NCI-H2107 (cell line): Measurements from ENCODE around the gene SPATS2L.

ENCODE experiments used
- DNase-seq: peaks from one replicate; lab custom pipeline; 2025; lab: John Stamatoyannopoulos, UW

SPATS2L gene

DNA sequence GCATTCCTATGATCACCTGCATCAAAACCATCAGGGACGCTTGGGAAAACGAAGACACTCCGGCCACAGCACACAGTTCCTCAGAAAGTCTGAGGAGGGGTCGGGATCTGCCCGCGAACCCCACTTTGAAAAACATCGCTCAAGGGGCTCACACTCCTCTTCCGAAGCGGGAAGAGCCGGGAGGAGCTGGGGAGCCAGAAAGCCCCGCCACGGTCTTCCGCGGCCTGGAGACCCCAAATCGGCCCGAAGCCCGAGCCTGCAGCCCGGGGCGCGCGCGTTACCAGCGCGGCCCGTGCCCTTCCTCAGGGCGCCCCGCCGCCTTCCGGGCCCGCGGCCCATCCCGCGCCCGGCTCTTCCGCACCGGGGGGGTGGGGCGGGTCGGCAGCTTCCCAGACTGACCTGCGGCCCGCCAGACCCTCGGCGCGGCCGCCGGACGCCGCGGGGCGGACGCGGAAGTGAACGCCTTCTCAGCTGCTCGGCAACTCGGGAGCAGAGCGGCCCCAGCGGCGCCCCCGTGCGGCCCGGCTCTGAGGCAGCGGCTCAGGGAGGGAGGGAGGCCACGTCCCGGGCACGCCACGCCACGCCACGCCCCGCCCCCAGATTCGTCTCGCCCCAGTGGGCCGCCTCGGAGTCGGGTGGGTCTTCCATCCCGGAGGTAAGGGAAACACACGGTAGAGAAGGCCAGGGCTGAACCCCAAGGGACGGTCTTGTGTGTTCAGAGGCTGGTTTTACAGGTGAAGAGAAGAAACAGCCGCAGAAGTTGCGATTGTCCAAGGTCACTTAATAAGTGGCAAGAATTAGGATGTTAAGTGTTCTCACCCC lies 203.3 kb downstream of the SPATS2L start, which contains the start of gene KCTD18:
Gene KCTD18, minus strand, starts transcription at position 457 of the 822 bp plus-strand sequence. CDS start 3,052 bp downstream, outside the sequence.
- peak; percentile 52 for DNase-seq

DNA sequence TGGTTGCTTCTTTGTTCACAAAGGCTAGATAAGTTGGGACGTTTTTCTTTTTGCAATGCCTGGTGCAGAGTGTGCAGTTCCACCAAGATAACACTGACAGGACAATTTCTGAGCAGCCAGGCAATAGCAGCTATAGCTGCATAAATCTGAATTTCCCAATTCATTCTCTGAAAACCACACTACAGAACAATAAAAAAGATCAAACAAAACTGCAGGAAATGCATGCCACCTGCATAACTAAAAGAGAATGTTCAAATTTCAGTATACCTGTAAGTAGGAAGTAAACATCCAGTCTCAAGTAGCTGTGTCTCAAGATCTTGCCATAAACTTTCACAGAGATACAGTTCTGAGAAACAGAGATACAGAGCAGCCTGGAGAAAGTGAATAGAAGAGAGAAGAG lies 208.7 kb downstream of the SPATS2L start:
- no peak for DNase-seq

DNA sequence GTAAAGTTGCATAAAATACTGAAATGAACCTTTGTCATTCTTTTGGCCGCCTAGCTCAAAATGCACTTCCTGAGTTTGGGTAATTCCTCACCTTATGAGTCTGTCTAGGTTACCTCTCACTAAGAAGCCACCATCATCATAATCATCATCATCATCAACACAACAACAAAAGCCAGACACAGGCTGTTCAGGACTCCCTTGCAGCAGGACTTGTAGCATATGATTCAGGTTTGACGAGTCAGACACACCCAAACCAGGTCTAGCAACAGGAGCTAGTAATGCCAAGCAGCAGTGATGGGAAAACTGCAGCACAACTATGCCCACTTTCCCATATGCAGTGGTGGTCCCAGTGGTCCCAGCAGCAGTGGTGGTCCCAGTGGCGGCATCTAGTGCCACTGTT lies 216.7 kb downstream of the SPATS2L start:
- no peak for DNase-seq

DNA sequence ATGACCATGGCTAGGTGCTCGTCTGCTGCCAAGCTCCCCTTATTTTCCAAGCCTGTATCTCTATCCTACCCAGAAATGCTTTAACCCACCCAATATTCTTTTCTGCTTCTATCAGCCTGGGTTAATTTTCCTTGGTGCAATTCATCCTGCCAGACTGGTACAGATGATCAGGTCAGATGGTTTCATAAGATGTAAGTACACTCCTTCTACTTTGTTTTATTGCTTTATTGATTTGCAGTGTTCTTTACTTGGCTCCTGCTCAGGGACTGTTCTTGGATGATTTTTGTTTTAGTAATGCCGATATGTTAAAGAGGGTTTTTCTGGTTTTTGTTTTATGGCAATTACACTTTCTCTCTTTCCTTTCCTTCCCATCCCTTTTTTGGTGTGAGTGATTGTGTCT lies 217.1 kb downstream of the SPATS2L start:
- no peak for DNase-seq

DNA sequence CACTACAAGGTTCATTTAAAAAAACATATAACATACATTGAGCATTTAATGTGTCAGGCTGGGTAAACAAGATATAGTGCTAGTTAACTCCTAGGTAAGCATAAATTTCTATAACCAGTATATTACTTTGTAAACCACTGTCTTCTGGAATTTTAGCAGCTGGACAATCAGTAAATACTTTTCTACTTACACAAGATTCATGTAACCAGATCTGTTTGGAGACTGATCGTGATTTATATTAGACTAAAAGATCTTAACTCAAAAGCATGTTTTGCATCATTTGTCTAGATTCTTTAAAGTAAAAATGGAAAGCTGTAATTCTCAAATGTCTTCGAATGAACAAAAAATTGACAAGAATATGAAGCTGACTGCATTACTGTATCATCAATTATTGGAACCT lies 218.6 kb downstream of the SPATS2L start:
- DNase-seq = no peak

DNA sequence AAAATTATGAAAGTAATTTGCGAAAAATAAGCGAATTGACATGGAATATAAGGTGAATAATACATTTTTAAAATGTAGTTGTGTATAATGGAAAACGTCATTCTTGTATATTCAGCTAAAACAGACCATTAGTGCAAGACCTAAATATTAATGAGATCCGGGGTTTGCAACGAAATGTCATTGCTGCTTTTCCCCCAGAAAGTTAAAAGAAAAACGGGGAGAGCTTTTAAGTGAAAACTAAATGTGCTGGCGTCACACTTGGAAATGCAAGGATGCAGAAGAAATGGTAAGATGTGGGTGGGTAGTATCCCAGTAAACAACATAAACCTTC lies 219.0 kb downstream of the SPATS2L start:
- DNase-seq = no peak

DNA sequence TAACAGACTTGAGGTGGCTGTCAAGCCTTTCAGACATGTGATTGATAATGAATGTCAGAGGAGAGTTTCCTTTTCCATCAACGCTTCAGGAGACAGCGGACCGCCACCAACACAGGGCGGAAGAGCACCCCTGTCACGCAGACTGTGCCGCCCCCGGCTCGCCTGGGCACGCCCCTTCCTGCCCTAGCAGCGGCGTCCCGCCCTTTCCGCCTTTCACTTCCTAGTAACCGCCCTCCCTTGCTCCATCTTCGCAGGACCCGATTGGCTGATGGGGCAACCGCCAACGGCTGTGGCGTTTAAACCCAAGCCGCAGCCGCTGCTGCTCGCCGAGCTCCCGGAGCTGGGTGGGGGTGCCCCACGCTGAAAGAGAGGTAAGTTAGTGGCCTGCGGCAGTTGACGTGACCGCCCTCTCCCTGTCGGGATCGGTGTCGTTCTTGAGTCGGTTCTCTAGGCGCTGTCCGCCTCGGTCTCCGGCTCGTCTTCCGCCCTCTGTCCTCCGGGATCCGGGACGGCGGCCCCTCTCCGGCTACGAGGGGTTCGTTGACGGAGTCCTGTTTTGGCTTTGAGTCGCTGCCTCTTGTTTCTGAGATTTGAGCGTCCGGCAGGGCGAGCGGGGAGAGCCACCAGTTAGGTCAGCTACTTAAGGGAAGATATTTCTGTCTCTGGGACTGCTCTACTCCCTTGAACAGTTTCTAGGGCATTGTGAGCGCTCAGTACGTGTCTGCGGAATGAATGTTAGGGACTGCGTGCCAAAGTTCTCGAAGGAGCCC lies 219.6 kb downstream of the SPATS2L start, which contains the start of gene SGO2:
Gene SGO2, plus strand, starts transcription at position 326 of the 770 bp plus-strand sequence. CDS start 6,769 bp downstream, outside the sequence.
- peak; percentile 87 for DNase-seq

DNA sequence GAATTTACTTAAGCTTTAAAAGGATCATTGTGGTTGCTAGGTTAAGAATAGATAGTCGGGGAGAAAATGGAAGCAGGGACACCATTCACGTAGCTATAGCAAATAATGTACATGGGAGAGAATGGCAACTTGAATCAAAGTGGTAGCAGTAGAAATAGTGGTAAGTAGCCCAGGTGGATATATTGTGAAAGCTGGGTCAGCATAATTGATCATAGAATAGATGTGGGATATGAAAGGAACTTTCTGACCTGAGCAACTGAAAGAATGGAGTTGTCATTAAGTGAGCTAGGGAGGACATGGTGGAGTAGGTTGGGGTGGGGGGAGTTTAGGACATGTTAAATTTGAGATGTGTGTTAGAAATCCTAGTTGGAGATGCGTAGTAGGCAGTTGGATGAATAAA lies 221.7 kb downstream of the SPATS2L start:
- DNase-seq = no peak
